K562 (cell line): ENCODE data around the gene BMP8B. TPM values are rescaled to one million over a fixed set of nuclear protein-coding genes. Genes with fewer than 3 reads are reported as not detected.

Source experiments
- HEY1 ChIP-seq: fragments of 250-450 bp; sonication (Bioruptor Pico); IDR thresholded peaks from 2 replicates; pipeline ENCODE4 v1.5.0; 2020; ENCODE audit warnings: mild to moderate bottlenecking, moderate library complexity, borderline replicate concordance
- MIER1 ChIP-seq: fragments of 450-650 bp; IDR thresholded peaks from 2 replicates; pipeline ENCODE4 v1.6.1; 2016; ENCODE audit warnings: antibody characterized with exemption, mild to moderate bottlenecking, low read depth
- MNT ChIP-seq, 2 experiments: fragments of 450-650 bp; conservative IDR thresholded peaks; 2 replicates each; pipeline ENCODE4 v1.6.1; 2017; ENCODE audit warnings: mild to moderate bottlenecking in 2 of 2, moderate library complexity in 2 of 2
- NKRF ChIP-seq: fragments of 450-650 bp; IDR thresholded peaks from 2 replicates; pipeline ENCODE4 v1.6.1; 2016; ENCODE audit warnings: borderline replicate concordance
- RBM39 ChIP-seq: fragments of 200-400 bp; formaldehyde crosslinking; optimal IDR thresholded peaks from 2 replicates; pipeline ENCODE3; 2018; ENCODE audit warnings: low read depth, low read length
- SIX5 ChIP-seq, 2 experiments: IDR thresholded peaks; 2 replicates each; pipeline ENCODE4 v1.6.1; 2011; ENCODE audit warnings: low read length in 2 of 2, borderline replicate concordance in 1 of 2, low read depth in 1 of 2, mild to moderate bottlenecking in 1 of 2, moderate library complexity in 1 of 2; ENCODE audit not compliant: insufficient read depth in 1 of 2
- SMAD3 ChIP-seq: fragments of 450-650 bp; formaldehyde crosslinking; conservative IDR thresholded peaks from 2 replicates; pipeline ENCODE4 v1.4.0; 2020; ENCODE audit warnings: mild to moderate bottlenecking
- ZNF311 ChIP-seq: fragments of 250-450 bp; sonication (Bioruptor Pico); IDR thresholded peaks from 2 replicates; pipeline ENCODE4 v1.4.0; 2020; ENCODE audit warnings: mild to moderate bottlenecking, moderate library complexity
- ZNF592 ChIP-seq: fragments of 450-650 bp; IDR thresholded peaks from 2 replicates; pipeline ENCODE4 v1.6.1; 2017; ENCODE audit warnings: antibody characterized with exemption, mild to moderate bottlenecking
- ZNF75A ChIP-seq: fragments of 450-650 bp; formaldehyde crosslinking; IDR thresholded peaks from 2 replicates; pipeline ENCODE4 v1.4.0; 2020; ENCODE audit warnings: mild to moderate bottlenecking
- polyA plus RNA-seq, 8 experiments: library from polyadenylated mRNA; depleted of rRNA in 4 of 8; stranded (reverse) in 5 of 8; unstranded in 3 of 8; fragments of >200 nt; fragmentation: Nextera tagmentation in 2 of 8; fragmentation: Illumina TruSeq in 1 of 8; extraction: Ambion mirVana in 2 of 8; extraction: Trizol in 1 of 8; gene quantifications; 2 replicates each; pipeline versions ENCODE4 v1.2.1 to v1.2.3, GENCODE V29; 2011 to 2014; ENCODE audit warnings: inconsistent platforms in 1 of 8, missing spikeins in 1 of 8
- total RNA-seq, 7 experiments: library from RNA; depleted of rRNA in 6 of 7; stranded (reverse); fragments of >200 nt in 6 of 7; fragmentation: Illumina TruSeq in 2 of 7; extraction: Trizol in 2 of 7; gene quantifications; 2 replicates each; pipeline versions ENCODE4 v1.2.1 to v1.2.3, GENCODE V29; 2011 to 2021; ENCODE audit warnings: low replicate concordance in 1 of 7
- TF ChIP-seq, protein P1 (sequence below), 2 experiments: IDR thresholded peaks; 2 replicates each; pipeline ENCODE4 v1.6.1; 2012; ENCODE audit warnings: improper control_type of control experiment in 2 of 2, low read depth in 2 of 2, low read length in 2 of 2, borderline replicate concordance in 1 of 2
- TF ChIP-seq, protein P2 (sequence below): fragments of 250-450 bp; sonication (Bioruptor Pico); IDR thresholded peaks from 2 replicates; pipeline ENCODE4 v1.4.0; 2020; ENCODE audit warnings: mild to moderate bottlenecking, moderate library complexity, borderline replicate concordance

Gene BMP8B
- total and polyA plus RNA-seq, 9 of the 15 experiments (the other 6 are each of a cell fraction or from before 2014, with no cell fraction given): 0.03 to 0.33 (median 0.14) TPM

DNA sequence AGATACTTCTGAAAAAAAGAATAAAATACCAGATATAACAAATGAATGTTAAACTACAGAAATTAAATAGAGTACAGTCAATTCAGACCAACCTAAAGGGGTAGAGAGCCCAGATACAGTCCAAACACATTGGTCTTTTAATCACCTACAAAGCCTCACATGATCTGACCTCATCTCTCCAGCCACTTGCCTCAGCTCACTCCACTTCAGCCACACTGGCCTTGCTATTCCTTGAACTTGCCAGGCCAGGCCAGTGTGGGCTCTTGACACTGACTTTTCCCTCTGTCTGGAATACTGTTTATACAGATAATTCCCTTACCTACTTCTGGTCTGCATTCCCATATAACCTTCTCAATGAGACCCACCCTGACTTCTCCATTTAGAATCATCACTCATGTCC lies 67.0 kb downstream of the BMP8B start (continued):
- TF ChIP-seq SMAD3 (CRISPR knock-in tag): no peak
- TF ChIP-seq, protein P1, sequence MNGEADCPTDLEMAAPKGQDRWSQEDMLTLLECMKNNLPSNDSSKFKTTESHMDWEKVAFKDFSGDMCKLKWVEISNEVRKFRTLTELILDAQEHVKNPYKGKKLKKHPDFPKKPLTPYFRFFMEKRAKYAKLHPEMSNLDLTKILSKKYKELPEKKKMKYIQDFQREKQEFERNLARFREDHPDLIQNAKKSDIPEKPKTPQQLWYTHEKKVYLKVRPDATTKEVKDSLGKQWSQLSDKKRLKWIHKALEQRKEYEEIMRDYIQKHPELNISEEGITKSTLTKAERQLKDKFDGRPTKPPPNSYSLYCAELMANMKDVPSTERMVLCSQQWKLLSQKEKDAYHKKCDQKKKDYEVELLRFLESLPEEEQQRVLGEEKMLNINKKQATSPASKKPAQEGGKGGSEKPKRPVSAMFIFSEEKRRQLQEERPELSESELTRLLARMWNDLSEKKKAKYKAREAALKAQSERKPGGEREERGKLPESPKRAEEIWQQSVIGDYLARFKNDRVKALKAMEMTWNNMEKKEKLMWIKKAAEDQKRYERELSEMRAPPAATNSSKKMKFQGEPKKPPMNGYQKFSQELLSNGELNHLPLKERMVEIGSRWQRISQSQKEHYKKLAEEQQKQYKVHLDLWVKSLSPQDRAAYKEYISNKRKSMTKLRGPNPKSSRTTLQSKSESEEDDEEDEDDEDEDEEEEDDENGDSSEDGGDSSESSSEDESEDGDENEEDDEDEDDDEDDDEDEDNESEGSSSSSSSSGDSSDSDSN (IDR thresholded peaks at IDR 0.05; ENCODE audit: borderline replicate concordance in 1 of 2, low read depth in 2 of 2, low read length in 2 of 2): no peak
- TF ChIP-seq HEY1 (CRISPR knock-in tag): no peak
- no peak for TF ChIP-seq MNT (conservative IDR thresholded peaks at IDR 0.05)
- TF ChIP-seq, protein P2, sequence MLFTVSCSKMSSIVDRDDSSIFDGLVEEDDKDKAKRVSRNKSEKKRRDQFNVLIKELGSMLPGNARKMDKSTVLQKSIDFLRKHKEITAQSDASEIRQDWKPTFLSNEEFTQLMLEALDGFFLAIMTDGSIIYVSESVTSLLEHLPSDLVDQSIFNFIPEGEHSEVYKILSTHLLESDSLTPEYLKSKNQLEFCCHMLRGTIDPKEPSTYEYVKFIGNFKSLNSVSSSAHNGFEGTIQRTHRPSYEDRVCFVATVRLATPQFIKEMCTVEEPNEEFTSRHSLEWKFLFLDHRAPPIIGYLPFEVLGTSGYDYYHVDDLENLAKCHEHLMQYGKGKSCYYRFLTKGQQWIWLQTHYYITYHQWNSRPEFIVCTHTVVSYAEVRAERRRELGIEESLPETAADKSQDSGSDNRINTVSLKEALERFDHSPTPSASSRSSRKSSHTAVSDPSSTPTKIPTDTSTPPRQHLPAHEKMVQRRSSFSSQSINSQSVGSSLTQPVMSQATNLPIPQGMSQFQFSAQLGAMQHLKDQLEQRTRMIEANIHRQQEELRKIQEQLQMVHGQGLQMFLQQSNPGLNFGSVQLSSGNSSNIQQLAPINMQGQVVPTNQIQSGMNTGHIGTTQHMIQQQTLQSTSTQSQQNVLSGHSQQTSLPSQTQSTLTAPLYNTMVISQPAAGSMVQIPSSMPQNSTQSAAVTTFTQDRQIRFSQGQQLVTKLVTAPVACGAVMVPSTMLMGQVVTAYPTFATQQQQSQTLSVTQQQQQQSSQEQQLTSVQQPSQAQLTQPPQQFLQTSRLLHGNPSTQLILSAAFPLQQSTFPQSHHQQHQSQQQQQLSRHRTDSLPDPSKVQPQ: no peak
- TF ChIP-seq SIX5 (IDR thresholded peaks at IDR 0.05; ENCODE audit: borderline replicate concordance in 1 of 2, insufficient read depth in 1 of 2, low read depth in 1 of 2, low read length in 2 of 2): no peak
- TF ChIP-seq ZNF592: no peak
- no peak for TF ChIP-seq NKRF
- no peak for TF ChIP-seq ZNF75A (CRISPR knock-in tag)
- no peak for TF ChIP-seq ZNF311 (CRISPR knock-in tag)
- no peak for TF ChIP-seq MIER1
- TF ChIP-seq RBM39: no peak
